DND-41 (cell line): ENCODE results near the gene NYAP2.

ENCODE experiments used
- ATAC-seq: fragments of 200-7000 bp; cut with Tn5 transposase; 3 replicates; pipeline ENCODE4 v1.9.1; 2021; ENCODE audit warnings: low read depth; ENCODE audit not compliant: insufficient read depth
- DNase-seq: peaks from one replicate; pipeline ENCODE4 v3.0.0-alpha.2; 2020
- H2AFZ ChIP-seq: 2 replicates; pipeline ENCODE4 v1.6.0; 2012; ENCODE audit warnings: low read depth, low read length
- H3K27ac ChIP-seq: 2 replicates; pipeline ENCODE4 v1.5.1; 2012; ENCODE audit warnings: low read length, inconsistent platforms
- H3K27me3 ChIP-seq: fragments of 200-600 bp; sonication (generic); 2 replicates; pipeline ENCODE4 v1.6.0; 2012; ENCODE audit warnings: low read length, mild to moderate bottlenecking, inconsistent platforms; ENCODE audit not compliant: insufficient read depth, poor library complexity
- H3K36me3 ChIP-seq: 2 replicates; pipeline ENCODE4 v1.5.1; 2012; ENCODE audit warnings: low read length, inconsistent platforms; ENCODE audit not compliant: insufficient read depth
- H3K4me1 ChIP-seq: 2 replicates; pipeline ENCODE4 v1.5.1; 2012; ENCODE audit warnings: mild to moderate bottlenecking, low read length; ENCODE audit not compliant: insufficient read depth
- H3K4me2 ChIP-seq: 2 replicates; pipeline ENCODE4 v1.6.0; 2012; ENCODE audit warnings: mild to moderate bottlenecking, moderate library complexity, low read length, inconsistent platforms; ENCODE audit not compliant: insufficient read depth
- H3K4me3 ChIP-seq, 2 experiments: fragments of 200-600 bp in 1 of 2; shearing (Covaris generic) in 1 of 2; 2 replicates each; pipeline ENCODE4 v1.5.1; 2012 to 2016; ENCODE audit warnings: inconsistent platforms in 2 of 2, low read length in 2 of 2, mild to moderate bottlenecking in 2 of 2, low read depth in 1 of 2, moderate library complexity in 1 of 2
- H3K79me2 ChIP-seq: 2 replicates; pipeline ENCODE4 v1.6.0; 2012; ENCODE audit warnings: low read length, inconsistent platforms; ENCODE audit not compliant: insufficient read depth
- H3K9ac ChIP-seq: 2 replicates; pipeline ENCODE4 v1.6.0; 2012; ENCODE audit warnings: low read depth, mild to moderate bottlenecking, inconsistent platforms, low read length, moderate library complexity
- H3K9me3 ChIP-seq: 2 replicates; pipeline ENCODE4 v1.5.1; 2012; ENCODE audit warnings: low read length, moderate library complexity, mild to moderate bottlenecking, inconsistent platforms; ENCODE audit not compliant: insufficient read depth, severe bottlenecking
- H4K20me1 ChIP-seq: 2 replicates; pipeline ENCODE4 v1.6.0; 2012; ENCODE audit warnings: low read length; ENCODE audit not compliant: insufficient read depth
- CTCF ChIP-seq: IDR thresholded peaks from 2 replicates; pipeline ENCODE4 v1.5.1; 2012; ENCODE audit warnings: borderline replicate concordance, low read length, moderate library complexity, mild to moderate bottlenecking; ENCODE audit not compliant: poor library complexity, severe bottlenecking; ENCODE audit errors: extremely low read depth
- EZH2 ChIP-seq: IDR thresholded peaks from 3 replicates; pipeline ENCODE4 v1.6.1; 2012; ENCODE audit warnings: borderline replicate concordance, low read depth, mild to moderate bottlenecking, moderate library complexity, low read length, inconsistent platforms; ENCODE audit not compliant: severe bottlenecking

Gene NYAP2

GRCh38 chr2:225531559-225531958 lies 132.0 kb downstream of the NYAP2 start:
- H4K20me1 ChIP-seq = no peaks in the 10 kb centered on the region
- H3K36me3 ChIP-seq = no peaks in the 10 kb centered on the region
- H2AFZ ChIP-seq = no peak overlapping the region
- no peak overlapping the region for H3K9ac ChIP-seq
- DNase-seq (no peak), ATAC-seq (no peak)
- no peaks in the 10 kb centered on the region for H3K4me1 ChIP-seq
- H3K9me3 ChIP-seq = no peaks in the 10 kb centered on the region
- TF ChIP-seq CTCF = no peak
- TF ChIP-seq EZH2 = no peak
- no peak overlapping the region for H3K4me2 ChIP-seq
- no peak overlapping the region for H3K4me3 ChIP-seq
- H3K79me2 ChIP-seq = no peaks in the 10 kb centered on the region
- no peaks in the 10 kb centered on the region for H3K27me3 ChIP-seq
- no peak overlapping the region for H3K27ac ChIP-seq

- Histone ChIP-seq H4K20me1 (no peaks in the 10 kb centered on the region), H3K27me3 (no peaks in the 10 kb centered on the region), H3K79me2 (no peaks in the 10 kb centered on the region), H3K9ac (no peak overlapping the region), H3K4me2 (no peak overlapping the region), H2AFZ (no peak overlapping the region), H3K4me3 (no peak overlapping the region), H3K4me1 (no peaks in the 10 kb centered on the region), H3K27ac (no peak overlapping the region), H3K9me3 (no peaks in the 10 kb centered on the region), H3K36me3 (no peaks in the 10 kb centered on the region)
- no peak for DNase-seq
- TF ChIP-seq EZH2 (no peak), CTCF (no peak)
- ATAC-seq = no peak
Observed at GRCh38 chr2:225532096-225532495, 132.6 kb downstream of the NYAP2 start.

- Histone ChIP-seq H3K27me3 (no peaks in the 10 kb centered on the region), H3K9ac (no peak overlapping the region), H3K4me1 (no peaks in the 10 kb centered on the region), H3K27ac (no peak overlapping the region), H3K4me2 (no peak overlapping the region), H4K20me1 (no peaks in the 10 kb centered on the region), H3K36me3 (no peaks in the 10 kb centered on the region), H3K4me3 (no peak overlapping the region), H3K9me3 (no peaks in the 10 kb centered on the region), H2AFZ (no peak overlapping the region), H3K79me2 (no peaks in the 10 kb centered on the region)
- DNase-seq = no peak
- no peak for ATAC-seq
- TF ChIP-seq CTCF (no peak), EZH2 (no peak)
Observed at GRCh38 chr2:225534037-225534436, 134.5 kb downstream of the NYAP2 start.

- no peak for TF ChIP-seq CTCF
- no peak for TF ChIP-seq EZH2
- Histone ChIP-seq H2AFZ (no peak overlapping the region), H3K4me1 (no peaks in the 10 kb centered on the region), H3K79me2 (no peaks in the 10 kb centered on the region), H3K27ac (no peak overlapping the region), H4K20me1 (no peaks in the 10 kb centered on the region), H3K36me3 (no peaks in the 10 kb centered on the region), H3K4me3 (no peak overlapping the region), H3K27me3 (no peaks in the 10 kb centered on the region), H3K9ac (no peak overlapping the region), H3K4me2 (no peak overlapping the region), H3K9me3 (no peaks in the 10 kb centered on the region)
- ATAC-seq = no peak
- no peak for DNase-seq
Observed at GRCh38 chr2:225534697-225535096, 135.2 kb downstream of the NYAP2 start.
